RCC 7860 (cell line): ENCODE results near the gene CRYGN.

Experiments used
- DNase-seq: peaks from one replicate; pipeline ENCODE4 v3.0.0-alpha.2; 2015; ENCODE audit warnings: low spot score
- FAIRE-seq: peaks from 2 replicates; lab custom pipeline; 2012; peaks lifted over from hg19 to GRCh38; lab: Jason Lieb, UNC

Gene CRYGN

DNA sequence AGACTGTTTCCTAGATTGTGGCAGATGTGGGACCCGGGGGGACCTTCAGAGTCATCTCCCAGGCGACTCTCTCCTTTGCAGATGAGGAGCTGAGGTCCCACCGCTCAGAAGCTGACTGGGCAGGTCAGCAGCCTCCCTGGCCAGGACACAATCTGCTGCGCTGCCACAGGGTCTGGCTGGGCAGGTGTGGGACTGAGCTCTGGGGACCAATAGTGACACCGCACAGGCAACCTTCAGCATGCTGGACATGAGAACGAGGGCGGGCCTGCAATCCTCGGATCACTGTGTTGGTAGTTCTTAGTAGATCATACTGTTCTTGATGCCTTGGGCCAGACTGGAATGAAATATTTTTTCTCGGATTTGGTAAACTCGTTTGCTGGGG lies 20.5 kb upstream of the CRYGN start:
- FAIRE-seq (no peak), DNase-seq (no peak)

DNA sequence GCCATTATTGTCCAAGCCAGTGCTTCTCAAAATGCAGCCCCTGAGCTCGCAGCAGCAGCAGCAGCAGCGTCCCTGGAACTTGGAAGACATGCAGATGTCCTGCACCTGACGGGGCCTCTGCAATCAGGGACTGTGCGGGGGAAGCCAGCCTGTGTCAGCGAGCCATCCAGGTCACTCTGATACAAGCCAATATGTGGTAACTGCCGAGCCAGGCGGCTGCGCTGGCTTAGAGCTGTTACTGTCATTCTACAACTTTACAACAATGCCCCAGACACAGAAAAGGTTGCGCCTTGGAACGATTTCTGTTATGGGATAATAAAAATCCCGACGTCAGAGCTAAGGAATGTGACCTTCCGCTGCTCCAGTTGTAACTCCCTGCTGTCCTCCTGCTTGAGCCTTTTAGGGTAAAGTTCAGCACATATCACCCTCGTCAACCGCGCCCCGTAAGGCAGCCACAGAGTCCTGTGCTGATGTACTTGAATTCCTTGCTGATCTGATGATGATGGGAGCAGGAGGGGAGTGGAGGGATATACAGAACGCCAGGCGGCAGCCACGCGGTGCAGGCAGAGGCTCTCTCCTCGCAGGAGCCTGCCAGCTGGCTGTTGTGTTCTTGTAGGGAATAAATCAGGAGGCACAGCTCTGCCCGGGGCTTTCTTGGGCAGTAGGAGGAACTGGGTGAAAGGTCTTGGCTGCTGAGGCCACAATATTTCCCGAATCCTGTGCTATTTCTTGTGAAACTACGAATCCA lies 20.0 kb upstream of the CRYGN start:
- FAIRE-seq, result peak; percentile 89
- DNase-seq, result peak; percentile 99

DNA sequence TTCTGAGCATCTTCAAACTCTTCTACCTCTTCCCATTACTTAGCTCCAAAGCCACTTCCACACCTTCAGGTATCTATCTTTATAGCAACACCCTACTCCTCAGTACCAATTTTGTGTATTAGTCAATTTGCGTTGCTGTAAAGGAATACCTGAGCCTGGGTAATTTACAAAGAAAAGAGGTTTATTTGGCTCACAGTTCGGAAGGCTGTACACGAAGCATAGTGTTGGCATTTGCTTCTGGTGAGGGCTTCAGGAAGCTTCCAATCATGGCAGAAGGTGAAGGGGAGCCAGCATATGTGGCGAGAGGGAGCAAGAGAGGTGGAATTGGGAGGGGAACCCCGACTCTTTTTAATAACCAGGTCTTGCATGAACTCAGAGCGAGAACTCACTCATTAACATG lies 17.6 kb upstream of the CRYGN start:
- FAIRE-seq (no peak), DNase-seq (no peak)

DNA sequence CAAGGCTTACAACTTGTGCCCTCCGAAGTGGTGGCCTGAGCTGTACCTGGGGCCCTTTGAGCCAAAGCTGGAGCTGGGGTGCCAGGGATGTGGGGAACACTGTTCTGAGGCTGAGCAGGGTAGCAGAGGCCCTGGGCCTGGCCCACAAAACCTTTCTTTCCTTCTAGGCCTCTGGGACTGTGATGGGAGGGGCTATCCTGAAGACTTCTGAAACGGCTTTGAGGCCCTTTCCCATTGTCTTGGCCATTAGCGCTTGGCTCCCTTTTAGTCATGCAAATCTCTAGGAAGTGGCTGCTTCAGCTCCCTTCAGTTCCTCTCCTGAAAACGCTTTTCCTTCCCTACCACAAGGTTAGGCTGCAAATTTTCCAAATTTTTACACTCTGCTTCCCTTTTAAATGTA lies 16.8 kb upstream of the CRYGN start:
- FAIRE-seq, result no peak

GRCh38 chr7:151456276-151456675 lies 16.3 kb upstream of the CRYGN start:
- DNase-seq, result no peak
- no peak for FAIRE-seq

More for the DNA sequence above, 16.8 kb upstream of the CRYGN start:
- DNase-seq, result no peak

DNA sequence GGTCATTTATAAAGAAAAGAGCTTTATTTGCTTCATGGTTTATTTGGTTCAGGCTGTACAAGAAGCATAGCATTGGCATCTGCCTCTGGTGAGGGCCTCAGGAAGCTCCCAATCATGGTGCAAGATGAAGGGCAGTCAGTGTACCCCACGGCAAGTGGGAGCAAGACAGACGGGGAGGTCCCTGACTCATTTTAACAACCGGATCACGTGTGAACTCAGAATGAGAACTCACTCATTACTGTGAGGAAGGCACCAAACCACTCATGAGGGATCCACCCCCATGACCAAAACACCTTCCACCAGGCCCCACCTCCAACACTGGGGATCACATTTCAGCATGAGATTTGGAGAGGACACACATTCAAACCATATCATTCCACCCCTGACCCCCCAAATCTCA lies 15.7 kb upstream of the CRYGN start:
- no peak for DNase-seq
- FAIRE-seq, result no peak

DNA sequence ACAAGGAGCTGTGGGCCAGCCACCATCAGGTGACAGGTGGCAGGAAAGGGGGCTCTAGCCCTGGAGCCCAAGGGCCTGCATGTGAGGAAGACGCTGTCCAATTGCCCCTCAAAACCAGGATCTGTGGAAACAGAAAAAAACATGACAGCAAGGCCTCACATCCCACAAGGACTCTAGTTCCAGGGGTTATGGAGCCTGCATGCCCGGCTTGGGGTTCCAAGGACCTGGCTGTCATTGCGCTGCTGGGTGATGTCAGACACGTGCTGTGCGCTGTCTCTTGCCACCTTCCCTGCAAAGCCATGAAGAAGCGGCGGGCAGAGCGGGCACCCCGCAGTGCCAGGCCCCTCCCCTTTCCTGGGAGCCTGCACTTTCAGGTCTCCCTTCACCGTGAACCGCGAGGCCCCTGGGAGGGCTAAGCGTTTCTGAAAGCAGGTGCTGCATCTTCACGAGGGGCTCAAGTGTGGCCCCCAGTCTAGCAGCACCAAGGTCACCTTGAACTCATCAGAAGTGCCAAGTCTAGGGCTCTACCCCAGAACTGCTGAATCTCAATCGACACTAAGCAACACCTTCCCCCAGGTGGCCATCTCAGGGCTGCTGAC lies 15.1 kb upstream of the CRYGN start:
- DNase-seq (no peak), FAIRE-seq (no peak)

DNA sequence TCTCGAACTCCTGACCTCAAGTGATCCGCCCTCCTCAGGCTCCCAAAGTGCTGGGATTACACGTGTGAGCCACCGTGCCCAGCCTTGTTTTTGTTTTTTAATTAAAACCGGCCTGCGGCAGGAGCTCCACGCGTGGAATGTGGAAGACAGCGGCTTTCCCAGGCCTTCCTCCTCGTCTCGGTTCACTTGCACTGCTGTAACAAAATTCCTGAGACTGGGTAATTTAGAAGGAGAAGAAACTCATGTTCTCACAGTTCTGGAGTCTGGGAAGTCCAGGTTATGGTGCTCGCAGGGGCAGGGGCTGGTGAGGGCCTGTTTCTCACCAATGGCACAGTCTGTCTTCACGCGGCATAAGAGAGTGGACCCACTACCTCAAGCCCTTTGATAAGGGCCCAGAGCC lies 14.4 kb upstream of the CRYGN start:
- DNase-seq (no peak), FAIRE-seq (no peak)

GRCh38 chr7:151453326-151453791 lies 13.4 kb upstream of the CRYGN start:
- FAIRE-seq, result no peak
- no peak for DNase-seq

GRCh38 chr7:151452680-151453325 lies 12.9 kb upstream of the CRYGN start:
- FAIRE-seq, result no peak
- no peak for DNase-seq

DNA sequence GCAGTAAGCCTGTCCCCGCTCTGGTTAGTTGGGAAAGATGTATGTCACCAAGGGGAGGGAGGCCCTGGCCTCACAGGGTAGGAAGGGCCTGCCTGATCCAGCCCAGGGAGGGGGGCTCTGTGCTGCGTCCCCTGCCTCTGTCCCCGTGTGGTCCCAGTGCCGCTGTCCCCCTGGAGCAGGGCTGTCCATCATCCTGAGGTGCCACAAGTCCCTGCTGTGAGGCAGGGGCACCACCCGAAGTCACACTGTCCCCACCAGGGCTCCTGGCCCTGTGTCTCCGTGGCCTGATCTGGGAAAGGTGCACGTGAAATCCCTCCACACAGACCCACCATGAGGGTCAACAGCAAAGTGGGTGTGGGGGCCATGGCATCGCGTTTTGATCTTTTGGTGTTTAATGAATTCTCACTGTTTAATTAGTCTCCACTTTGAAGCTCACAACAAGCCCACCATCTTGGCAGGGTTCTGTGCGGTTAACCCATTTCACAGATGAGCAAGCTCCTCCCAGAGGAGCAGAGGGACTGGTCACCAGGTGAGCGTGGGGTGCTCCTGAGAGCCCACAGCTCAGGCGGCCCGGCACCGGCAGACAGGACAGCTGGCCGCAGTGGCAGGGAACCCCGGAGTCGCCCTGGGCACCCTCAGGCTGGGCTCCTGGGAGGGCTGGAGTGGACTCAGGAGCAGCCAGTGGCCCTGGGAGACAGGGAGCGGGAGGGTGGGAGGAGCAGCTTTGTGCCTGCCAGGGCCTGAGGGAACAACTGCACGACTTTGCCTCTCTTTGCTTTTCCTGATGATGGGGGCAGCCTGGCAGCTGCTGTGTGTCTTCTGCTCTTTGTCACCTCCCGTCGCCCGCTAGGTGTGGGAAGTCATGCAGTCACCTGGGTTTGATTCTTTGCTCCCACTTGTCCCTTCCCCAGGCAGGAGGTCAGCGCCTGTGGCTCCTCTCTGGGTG lies 12.0 kb upstream of the CRYGN start:
- no peak for DNase-seq
- FAIRE-seq, result no peak

DNA sequence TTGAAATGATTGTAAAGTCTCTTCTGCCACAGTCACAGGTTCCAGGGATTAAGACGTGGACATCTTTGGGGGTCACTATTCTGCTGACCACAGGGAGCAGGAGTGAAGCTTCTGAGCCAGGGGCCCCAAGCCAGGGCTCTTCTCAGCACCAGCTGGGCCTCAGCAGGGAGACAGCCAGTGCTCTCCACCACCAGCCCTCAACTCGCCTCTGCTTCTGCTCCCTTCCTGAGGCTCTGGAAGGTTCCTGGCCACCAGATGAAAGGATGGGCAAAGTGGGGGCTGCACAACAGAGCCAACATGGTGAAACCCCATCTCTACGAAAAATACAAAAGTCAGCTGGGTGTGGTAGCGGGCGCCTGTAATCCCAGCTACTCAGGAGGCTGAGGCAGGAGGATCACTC lies 11.2 kb upstream of the CRYGN start:
- no peak for FAIRE-seq
- DNase-seq, result no peak

DNA sequence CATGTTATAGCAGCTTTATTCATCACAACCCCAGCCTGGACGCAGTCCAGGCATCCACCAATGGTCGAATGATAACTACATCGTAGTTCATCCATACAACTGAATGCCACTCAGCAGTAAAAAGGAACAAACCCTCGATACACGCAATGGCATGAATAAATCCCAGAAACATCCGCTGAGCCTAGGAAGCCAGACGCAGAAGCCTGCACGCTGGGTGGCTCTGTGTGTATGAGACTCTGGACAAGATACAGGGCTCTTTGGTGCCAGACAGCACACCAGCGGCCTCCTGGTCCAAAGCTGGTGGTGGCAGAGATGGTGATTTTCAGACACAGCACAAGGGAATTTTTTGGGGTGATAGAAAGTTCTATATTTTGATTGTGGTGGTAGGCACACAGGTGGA lies 10.0 kb upstream of the CRYGN start:
- DNase-seq, result no peak
- no peak for FAIRE-seq

DNA sequence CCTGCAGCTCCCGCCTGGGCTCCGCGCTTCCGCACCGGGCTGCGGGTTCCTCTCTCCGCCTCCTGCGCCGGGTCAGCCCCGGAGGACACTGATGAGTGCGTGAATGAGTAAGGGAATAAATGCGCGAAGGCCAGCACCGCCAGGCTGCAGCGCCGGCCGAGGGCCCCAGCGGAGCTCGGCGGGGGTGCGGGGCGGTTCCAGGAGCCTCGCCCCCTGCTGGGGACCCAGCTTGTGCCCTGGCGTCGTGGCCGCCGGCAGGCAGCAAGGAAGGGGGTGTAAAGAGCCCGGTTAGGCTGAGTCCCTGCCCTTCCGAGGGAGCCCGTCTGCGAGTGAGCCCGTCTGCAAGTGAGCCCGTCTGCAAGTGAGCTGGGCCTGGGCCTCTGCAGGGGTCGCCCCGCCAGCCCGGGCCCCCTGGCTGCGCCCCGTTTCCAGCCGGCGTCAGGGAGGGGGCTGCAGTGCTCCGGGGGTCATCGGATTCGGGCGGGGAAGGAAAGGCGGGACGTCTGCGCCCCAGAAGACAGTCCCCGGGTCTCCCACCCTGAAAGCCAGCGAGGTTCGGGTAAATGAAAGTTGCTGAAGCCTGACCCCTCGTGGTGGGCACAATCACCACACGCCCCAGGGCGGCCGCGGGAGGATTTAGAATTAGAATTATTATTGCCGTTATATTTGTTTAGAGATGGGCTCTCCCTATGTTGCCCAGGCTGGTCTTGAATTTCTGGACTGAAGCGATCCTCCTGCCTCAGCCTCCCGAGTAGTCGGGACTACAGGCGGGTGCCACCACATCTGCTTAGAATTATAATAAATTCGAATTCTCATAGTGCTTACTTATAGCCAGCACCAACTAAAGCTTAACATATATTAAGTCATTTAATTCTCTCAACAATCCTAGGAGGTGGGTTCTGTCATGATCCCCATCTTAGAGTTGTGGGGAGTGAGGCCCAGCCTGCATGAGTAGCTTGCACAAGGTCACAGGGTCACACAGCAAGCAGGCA lies 8.6 kb upstream of the CRYGN start:
- no peak for DNase-seq
- FAIRE-seq, result no peak

DNA sequence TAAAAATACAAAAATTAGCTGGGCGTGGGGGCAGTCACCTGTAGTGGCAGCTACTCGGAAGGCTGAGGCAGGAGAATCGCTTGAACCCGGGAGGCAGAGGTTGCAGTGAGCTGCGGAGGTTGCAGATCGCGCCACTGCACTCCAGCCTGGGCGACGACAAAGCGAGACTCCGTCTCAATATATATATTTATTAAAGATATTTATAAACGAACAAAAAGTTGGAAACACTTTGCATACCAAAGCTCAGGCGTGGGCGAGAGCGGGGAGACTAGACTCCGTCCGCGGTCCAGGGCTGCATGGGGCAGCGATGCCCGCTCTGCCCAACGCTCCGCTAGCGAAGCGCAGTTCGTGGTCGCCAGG lies 7.9 kb upstream of the CRYGN start:
- FAIRE-seq (no peak), DNase-seq (no peak)

DNA sequence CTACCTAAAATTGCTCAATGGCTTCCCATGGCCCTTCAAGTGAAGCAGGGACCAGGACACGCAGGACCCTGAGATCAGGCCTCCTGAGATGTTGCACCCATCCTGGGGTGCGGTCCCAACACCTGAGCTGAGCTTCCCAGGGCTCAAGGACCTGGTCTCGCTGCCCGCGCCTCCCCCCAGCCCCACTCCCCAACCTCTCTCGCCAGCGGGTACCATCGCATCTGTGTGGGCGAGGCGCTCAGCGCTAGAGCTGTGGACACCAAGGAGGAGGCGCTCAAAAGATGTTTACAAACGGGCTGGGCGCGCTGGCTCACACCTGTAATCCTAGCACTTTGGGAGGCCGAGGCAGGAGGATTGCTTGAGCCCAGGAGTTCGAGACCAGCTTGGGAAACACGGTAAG lies 7.4 kb upstream of the CRYGN start:
- FAIRE-seq (no peak), DNase-seq (no peak)

DNA sequence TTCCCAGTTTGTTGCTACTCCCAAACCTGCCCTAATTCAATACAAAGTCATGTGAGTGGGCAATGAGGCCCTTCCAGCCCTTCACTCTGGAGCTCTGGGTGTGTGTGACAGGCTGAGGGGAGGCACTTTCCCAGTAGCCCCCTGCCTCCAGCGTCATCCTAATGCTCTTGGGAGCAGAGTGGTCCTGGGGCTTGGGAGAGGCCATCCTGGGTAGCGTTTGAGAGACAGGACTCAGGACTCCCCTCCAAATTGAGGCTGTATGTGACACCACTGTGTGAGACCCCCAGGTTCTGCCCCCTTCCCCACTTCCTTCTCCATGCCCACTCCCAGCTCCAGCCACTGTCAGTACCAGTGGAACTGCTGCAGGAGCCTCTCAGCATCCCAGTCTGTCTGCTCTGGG lies 6.5 kb upstream of the CRYGN start:
- FAIRE-seq (no peak), DNase-seq (no peak)

DNA sequence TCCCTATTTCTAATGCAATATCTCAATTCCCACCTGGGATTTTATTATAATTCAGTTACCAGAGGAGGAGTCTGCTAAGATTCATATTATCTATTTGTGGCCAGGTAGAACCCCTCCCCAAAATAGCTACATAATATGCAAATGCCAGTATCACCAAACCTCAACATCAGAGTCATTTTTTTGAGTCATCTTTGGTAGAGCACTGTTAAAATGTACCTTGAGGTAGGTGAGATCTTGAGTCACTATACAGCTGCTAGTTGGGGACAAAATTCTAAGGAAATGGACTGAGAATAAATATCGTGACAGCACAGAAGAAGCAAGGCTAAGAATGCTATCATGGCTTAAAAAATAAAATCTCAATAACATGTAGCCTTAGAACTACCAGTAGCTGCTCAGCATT lies 4.7 kb upstream of the CRYGN start:
- no peak for DNase-seq
- FAIRE-seq, result no peak

GRCh38 chr7:151442776-151443496 lies 3.0 kb upstream of the CRYGN start:
- FAIRE-seq, result no peak
- DNase-seq, result no peak
